Measurements from ENCODE around the gene PGAP2. TPM values are rescaled to one million over a fixed set of nuclear protein-coding genes. Genes with fewer than 3 reads are reported as not detected.

The PGAP2 gene
- total and polyA plus RNA-seq, 2 of the 13 experiments (the other 11 are each of a cell fraction or from before 2014, with no cell fraction given) = 21.5 to 47.8 TPM

GRCh38 chr11:3807909-3808860, at the start of gene PGAP2 (continued):
- TF ChIP-seq PREB (CRISPR knock-in tag; IDR thresholded peaks at IDR 0.05) (no peak), PHF20 (CRISPR knock-in tag; IDR thresholded peaks at IDR 0.05) (0 out of 2 replicates have a peak, but pooled peaks have one; percentile 40), TOE1 (CRISPR knock-in tag; IDR thresholded peaks at IDR 0.05) (no peak), RAD21 (CRISPR knock-in tag; IDR thresholded peaks at IDR 0.05) (peak; percentile 49), ZNF788 (CRISPR knock-in tag; IDR thresholded peaks at IDR 0.05; ENCODE audit: borderline replicate concordance) (peak; percentile 24; the same call in 1 of the 2 replicates), ATM (IDR thresholded peaks at IDR 0.05; ENCODE audit: borderline replicate concordance) (no peak), DMAP1 (CRISPR knock-in tag; IDR thresholded peaks at IDR 0.05) (peak; percentile 12; the same call in 1 of the 2 replicates), ZNF749 (CRISPR knock-in tag; IDR thresholded peaks at IDR 0.05; ENCODE audit: borderline replicate concordance) (no peak), MAZ (IDR thresholded peaks at IDR 0.05; ENCODE audit: borderline replicate concordance, low read depth, low read length) (no peak), MAZ (CRISPR knock-in tag; IDR thresholded peaks at IDR 0.05; ENCODE audit: low read depth) (no peak), ZNF12 (CRISPR knock-in tag; IDR thresholded peaks at IDR 0.05) (no peak)

- no peak overlapping the region for H3K27ac ChIP-seq (ENCODE audit: extremely low read length, insufficient read depth, low read length)
- H3K36me3 ChIP-seq (replicated peaks in 1 of 2; ENCODE audit: control insufficient read depth in 1 of 2, insufficient read depth in 2 of 2, low read length in 2 of 2) = peaks cover 13 to 89% of the 10 kb centered on the region in 2 experiments
- ChIA-PET POLR2A (no interaction called here), CTCF (ENCODE audit: low intra/inter-chr PET ratio, low total read pairs) (no interaction called here)
- no peak overlapping the region for H2AFZ ChIP-seq (ENCODE audit: low read length)
- in situ Hi-C loops (cut with HindIII; ENCODE audit: extremely low pct_ligation_motif_present, low pct_unique_long_range_greater_than_20kb) (no loop called here), intact Hi-C loops (cut with micrococcal nuclease; ENCODE audit: unreplicated experiment) (no loop called here)
- H3K4me1 ChIP-seq (ENCODE audit: insufficient read depth, low read length) = no peaks in the 10 kb centered on the region
- ATAC-seq (no peak), FAIRE-seq (no peak), DNase-seq (ENCODE audit: low spot score) (no peak)
- H3K4me3 ChIP-seq (replicated peaks in 1 of 3; ENCODE audit: insufficient read depth in 1 of 3, low read depth in 2 of 3, low read length in 3 of 3) = no peak overlapping the region
- BruUV-seq (replicated peaks) = no TSS peak
- WGBS (ENCODE audit: low lambda C conversion rate) = 94% methylated on average over 4 of the region's 4 CpGs
- H3K9me3 ChIP-seq (ENCODE audit: low read length) = no peaks in the 10 kb centered on the region
- H3K9ac ChIP-seq (ENCODE audit: insufficient read depth, low read depth, low read length) = no peak overlapping the region
- no peaks in the 10 kb centered on the region for H3K79me2 ChIP-seq (ENCODE audit: insufficient read depth, low read length)
- no peaks in the 10 kb centered on the region for H3K27me3 ChIP-seq (ENCODE audit: control insufficient read depth in 1 of 2, insufficient read depth in 2 of 2, low read length in 2 of 2)
- no peak overlapping the region for H3K4me2 ChIP-seq (ENCODE audit: low read depth, low read length)
- H4K20me1 ChIP-seq (ENCODE audit: insufficient read depth, low read length) = no peaks in the 10 kb centered on the region
- TF ChIP-seq ZFP37 (CRISPR knock-in tag; IDR thresholded peaks at IDR 0.05; ENCODE audit: borderline replicate concordance) (no peak), ATF1 (CRISPR knock-in tag; IDR thresholded peaks at IDR 0.05) (no peak), SUZ12 (IDR thresholded peaks at IDR 0.05; ENCODE audit: low read depth, low read length) (no peak), ESRRA (CRISPR knock-in tag; IDR thresholded peaks at IDR 0.05; ENCODE audit: low read depth) (no peak), ZHX2 (IDR thresholded peaks at IDR 0.05; ENCODE audit: low read depth) (no peak), ZHX2 (CRISPR knock-in tag; IDR thresholded peaks at IDR 0.05; ENCODE audit: borderline replicate concordance) (no peak), BORCS8-MEF2B (CRISPR knock-in tag; IDR thresholded peaks at IDR 0.05) (no peak)
Observed at GRCh38 chr11:3764266-3764665, 44.1 kb upstream of the PGAP2 start.

Data from HepG2 (cell line).